Esophagus squamous epithelium (tissue), 5 donors: ENCODE data around the gene UBE3B. TPM values are rescaled to one million over a fixed set of nuclear protein-coding genes. Genes with fewer than 3 reads are reported as not detected.

Experiments used
- DNase-seq: peaks from one replicate; lab custom pipeline; 2025; lab: John Stamatoyannopoulos, UW
- H3K27ac ChIP-seq, 4 donors: fragments of 200-600 bp; sonication (generic); one replicate each; pipeline ENCODE4 v1.5.1; 2016 to 2019; ENCODE audit warnings: mild to moderate bottlenecking in 1 of 4
- H3K27me3 ChIP-seq, 4 donors: fragments of 200-600 bp; sonication (generic); 1 replicate in 3 of 4; 2 replicates in 1 of 4; pipeline versions ENCODE4 v1.5.1 to v1.6.0; 2017 to 2021; ENCODE audit warnings: antibody characterized with exemption in 1 of 4
- H3K36me3 ChIP-seq, 3 donors: fragments of 200-600 bp; sonication (generic); one replicate each; pipeline ENCODE4 v1.5.1; 2016 to 2019
- H3K4me1 ChIP-seq, 3 donors: fragments of 200-600 bp; sonication (generic); one replicate each; pipeline ENCODE4 v1.5.1; 2017 to 2019
- H3K4me3 ChIP-seq, 4 donors: fragments of 200-600 bp; sonication (generic); 1 replicate in 3 of 4; 2 replicates in 1 of 4; pipeline ENCODE4 v1.5.1; 2016 to 2019; ENCODE audit warnings: mild to moderate bottlenecking in 2 of 4, moderate library complexity in 1 of 4
- H3K9me3 ChIP-seq, 3 donors: fragments of 200-600 bp; sonication (generic); one replicate each; pipeline ENCODE4 v1.5.1; 2016 to 2019
- CTCF ChIP-seq, 6 experiments: fragments of 450-650 bp in 4 of 6; fragments of 200-600 bp in 2 of 6; sonication (generic) in 2 of 6; IDR thresholded peaks; one replicate each; pipeline ENCODE4 v1.5.1; 2016 to 2019; ENCODE audit warnings: antibody characterized with exemption in 6 of 6, mild to moderate bottlenecking in 4 of 6, moderate library complexity in 4 of 6
- POLR2A ChIP-seq, 4 donors: fragments of 450-650 bp; IDR thresholded peaks; one replicate each; pipeline ENCODE4 v1.6.1; 2017; ENCODE audit warnings: antibody characterized with exemption in 4 of 4, mild to moderate bottlenecking in 4 of 4, moderate library complexity in 3 of 4
- WGBS, 2 donors: methylation state at CpG; one replicate each; pipeline ENCODE4 v1.1.5; 2018; 5-methylcytosine and 5-hydroxymethylcytosine counted together
- intact Hi-C: fragments of 100-400 bp; cut with DNase I; formaldehyde crosslinking; loops from one replicate; pipeline ENCODE4 v1.15.0; 2022
- total RNA-seq, 4 donors: library from RNA; depleted of rRNA; stranded (reverse); fragments of >200 nt; gene quantifications; one replicate each; pipeline ENCODE4 v1.1.0, GENCODE V29; 2016
- donor health status: DM: yes; HTN: yes; CAD: no.

Gene UBE3B
- total RNA-seq, 4 donors from 2014 or later: 31.7 to 48.7 (median 37.6) TPM

- no peaks in the 10 kb centered on the region for H3K27me3 ChIP-seq
- intact Hi-C loops: no loop called here
- H3K36me3 ChIP-seq: peaks cover 22 to 78% (median 62%) of the 10 kb centered on the region in 3 donors
- 89 to 96% methylated on average over 3 to 4 of the region's 4 CpGs for WGBS, 2 donors
- no peaks in the 10 kb centered on the region for H3K9me3 ChIP-seq
- H3K4me1 ChIP-seq: no peaks in the 10 kb centered on the region
- no peak overlapping the region for H3K4me3 ChIP-seq
- TF ChIP-seq POLR2A (IDR thresholded peaks at IDR 0.05) (no peak), CTCF (IDR thresholded peaks at IDR 0.05) (no peak)
- H3K27ac ChIP-seq: no peak overlapping the region
- no peak for DNase-seq
Observed at GRCh38 chr12:109485201-109485600, 7.8 kb downstream of the UBE3B start.

DNA sequence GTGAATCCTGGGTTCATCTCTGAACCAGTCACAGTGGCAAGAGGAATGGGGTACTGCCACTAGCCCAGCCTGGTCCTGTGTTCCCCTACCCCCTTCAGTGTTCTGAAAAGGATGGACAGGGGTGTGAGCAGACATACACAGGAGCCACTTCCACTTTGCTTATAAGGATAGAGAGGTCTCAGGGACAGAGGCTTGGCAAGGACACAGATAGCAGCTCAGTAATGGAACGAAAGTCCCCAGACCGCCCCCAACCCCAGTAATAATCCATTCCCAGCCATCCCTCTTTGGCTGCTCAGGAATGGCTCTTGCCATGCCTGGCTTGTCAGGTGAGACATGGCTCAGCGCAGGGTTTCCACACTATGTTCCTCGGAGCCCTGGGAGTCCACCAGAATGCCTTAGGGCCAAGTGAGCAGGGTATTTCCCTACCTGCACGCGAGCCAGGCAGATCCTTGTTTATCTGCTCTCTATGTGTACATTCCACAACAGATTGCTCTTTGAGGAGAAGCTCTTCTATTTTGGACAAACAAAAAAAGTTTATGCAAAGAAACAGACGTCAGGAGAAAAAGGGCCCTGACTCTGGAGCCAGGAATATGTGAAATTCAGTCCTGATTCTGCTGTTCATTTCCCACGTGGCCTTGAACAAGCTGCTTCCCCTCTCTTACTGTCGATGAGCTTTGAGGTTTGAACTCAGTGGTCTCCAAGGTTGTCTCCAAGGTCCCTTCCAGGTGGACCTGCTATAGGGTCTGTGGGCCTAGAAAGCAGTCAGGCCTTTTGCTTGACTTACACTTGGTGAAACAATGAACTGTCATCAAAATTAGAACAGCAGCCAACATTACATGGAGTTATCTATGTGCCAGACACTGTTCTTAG is 10.0 kb downstream of the UBE3B start:
- no peak for DNase-seq
- intact Hi-C loops: no loop called here
- Histone ChIP-seq H3K27ac (no peak overlapping the region), H3K4me1 (no peaks in the 10 kb centered on the region), H3K4me3 (no peak overlapping the region), H3K36me3 (peaks cover 33 to 100% (median 68%) of the 10 kb centered on the region in 3 donors), H3K27me3 (no peaks in the 10 kb centered on the region), H3K9me3 (no peaks in the 10 kb centered on the region)
- WGBS, 2 donors: 92 to 98% methylated on average over 9 of the region's 9 CpGs
- no peak for TF ChIP-seq POLR2A (IDR thresholded peaks at IDR 0.05)

DNA sequence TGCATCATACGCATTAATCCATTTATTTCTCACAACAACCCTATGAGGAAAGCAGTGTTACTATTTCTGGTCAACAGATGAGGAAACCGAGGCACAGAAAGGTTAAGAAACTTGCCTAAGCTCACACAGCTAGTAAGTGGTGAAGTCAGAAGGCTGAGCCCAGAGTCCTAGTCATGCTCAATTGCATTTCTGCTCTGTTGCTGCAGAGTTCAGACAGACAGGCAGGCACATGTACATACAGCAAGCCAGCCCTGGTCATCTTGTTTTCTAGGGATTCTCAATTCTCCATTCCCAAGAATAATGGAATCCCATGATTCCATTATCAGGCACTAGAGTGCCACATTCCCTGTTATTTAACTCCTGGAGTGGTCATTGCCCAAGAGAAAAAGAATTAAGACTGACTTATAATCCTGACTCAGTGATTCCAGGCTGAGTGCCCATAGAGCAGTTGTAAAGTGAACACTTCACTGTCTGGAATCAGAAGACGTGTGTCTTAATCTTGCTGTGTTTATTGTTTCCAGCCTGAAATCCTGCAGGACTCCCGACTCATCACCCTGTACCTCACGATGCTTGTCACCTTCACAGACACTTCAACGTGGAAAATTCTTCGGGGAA is 10.7 kb downstream of the UBE3B start:
- Histone ChIP-seq H3K36me3 (peaks cover 33 to 100% (median 68%) of the 10 kb centered on the region in 3 donors), H3K9me3 (no peaks in the 10 kb centered on the region), H3K4me3 (no peak overlapping the region), H3K4me1 (no peaks in the 10 kb centered on the region), H3K27ac (no peak overlapping the region), H3K27me3 (no peaks in the 10 kb centered on the region)
- intact Hi-C loops: no loop called here
- 89 to 96% methylated on average over 6 to 7 of the region's 7 CpGs for WGBS, 2 donors
- TF ChIP-seq CTCF (IDR thresholded peaks at IDR 0.05) (no peak), POLR2A (IDR thresholded peaks at IDR 0.05) (no peak)
- DNase-seq: no peak

GRCh38 chr12:109489016-109489954 is 11.9 kb downstream of the UBE3B start:
- Histone ChIP-seq H3K4me3 (no peak overlapping the region), H3K36me3 (peaks cover 33 to 100% (median 61%) of the 10 kb centered on the region in 3 donors), H3K27me3 (no peaks in the 10 kb centered on the region), H3K9me3 (no peaks in the 10 kb centered on the region), H3K27ac (no peak overlapping the region), H3K4me1 (no peaks in the 10 kb centered on the region)
- intact Hi-C loops: no loop called here
- no peak for DNase-seq
- WGBS, 2 donors: 93 to 95% methylated on average over 10 to 14 of the region's 14 CpGs
- TF ChIP-seq CTCF (IDR thresholded peaks at IDR 0.05) (no peak), POLR2A (IDR thresholded peaks at IDR 0.05) (no peak)

- H3K36me3 ChIP-seq: peaks cover 33 to 100% (median 55%) of the 10 kb centered on the region in 3 donors
- no peak overlapping the region for H3K27ac ChIP-seq
- H3K27me3 ChIP-seq: no peaks in the 10 kb centered on the region
- intact Hi-C loops: loop anchor here (10.0 kb wide), 1 partner anchor 55 kb away; no protein-coding TSS in a partner anchor
- H3K4me1 ChIP-seq: no peaks in the 10 kb centered on the region
- no peak for DNase-seq
- no peaks in the 10 kb centered on the region for H3K9me3 ChIP-seq
- H3K4me3 ChIP-seq: no peak overlapping the region
- 93 to 100% methylated on average over 1 of the region's 1 CpG for WGBS, 2 donors
- TF ChIP-seq CTCF (IDR thresholded peaks at IDR 0.05): no peak
- no peak for TF ChIP-seq POLR2A (IDR thresholded peaks at IDR 0.05)
Observed at GRCh38 chr12:109489955-109490565, 12.6 kb downstream of the UBE3B start.
